ENCODE measurements around the gene OR51S1. TPM values are rescaled to one million over a fixed set of nuclear protein-coding genes. Genes with fewer than 3 reads are reported as not detected.
"Not testable (repeated sequence)": the region's sequence is repeated elsewhere in the genome, so short reads cannot be mapped to it uniquely, and the experiment has no call there.

OR51S1 gene
- total and polyA plus RNA-seq, 5 donors: not detected

DNA sequence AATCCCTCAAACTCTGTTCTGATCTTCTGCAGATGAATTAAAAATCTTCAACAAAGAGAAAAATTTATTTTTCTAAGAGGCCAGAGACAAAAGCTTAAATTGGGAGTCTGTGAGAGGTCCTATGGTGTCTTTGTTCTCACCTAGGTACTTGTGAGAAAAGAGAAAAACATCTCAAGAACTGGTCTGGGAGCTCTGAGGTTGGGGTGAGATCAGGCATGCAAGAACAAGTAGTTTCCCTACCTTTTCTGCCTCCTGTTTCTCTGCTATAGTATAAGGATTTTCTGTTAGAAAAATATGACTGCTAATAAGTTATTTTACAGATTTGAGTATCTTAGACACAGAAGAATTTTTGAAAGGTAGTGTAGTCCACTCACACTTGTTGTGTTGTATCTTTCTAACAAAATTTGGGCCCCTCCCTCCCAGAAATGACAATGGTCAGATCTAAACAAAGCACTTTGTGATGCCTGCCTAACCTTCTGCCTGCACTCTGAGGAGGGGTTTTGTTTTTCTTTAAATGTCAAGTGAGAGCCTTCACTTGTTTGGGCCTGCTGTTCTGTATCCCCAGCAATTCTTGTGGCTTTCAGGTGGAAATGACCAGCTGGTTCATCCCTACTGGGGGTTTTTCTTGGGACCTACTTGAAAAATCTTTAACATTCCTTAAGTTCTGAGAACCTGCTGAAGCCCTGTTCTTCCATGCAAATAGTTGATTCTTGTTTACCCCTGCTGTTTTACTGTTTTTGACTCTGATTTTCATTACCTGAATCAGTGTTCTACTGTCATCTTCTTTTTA, 13.6 kb upstream of the OR51S1 start:
- Histone ChIP-seq H3K27ac (ENCODE audit: low read length) (no peak overlapping the region), H3K4me1 (ENCODE audit: control insufficient read depth, insufficient read depth, low read length) (no peaks in the 10 kb centered on the region), H3K27me3 (ENCODE audit: control insufficient read depth, insufficient read depth) (no peaks in the 10 kb centered on the region), H3K9me3 (ENCODE audit: control insufficient read depth, low read length) (no peaks in the 10 kb centered on the region), H3K4me3 (ENCODE audit: low read length) (no peak overlapping the region)
- intact Hi-C loops (cut with DNase I): no loop called here
- DNase-seq: no peak
- no peak for ATAC-seq

DNA sequence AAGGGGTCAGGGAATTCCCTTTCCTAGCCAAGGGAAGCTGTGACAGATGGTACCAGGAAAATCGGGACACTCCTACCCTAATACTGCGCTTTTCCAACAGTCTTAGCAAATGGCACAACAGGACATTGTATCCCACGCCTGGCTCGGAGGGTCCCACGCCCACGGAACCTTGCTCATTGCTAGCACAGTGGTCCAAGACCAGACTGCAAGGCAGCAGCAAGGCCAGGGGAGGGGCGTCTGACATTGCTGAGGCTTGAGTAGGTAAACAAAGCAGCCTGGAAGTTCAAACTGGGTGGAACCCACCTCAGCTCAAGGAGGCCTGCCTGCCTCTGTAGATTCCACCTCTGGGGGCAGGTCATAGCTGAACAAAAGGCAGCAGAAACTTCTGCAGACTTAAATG, 5.3 kb upstream of the OR51S1 start:
- ATAC-seq; H3K27me3 ChIP-seq (ENCODE audit: control insufficient read depth, insufficient read depth); H3K4me3 ChIP-seq (ENCODE audit: low read length); H3K27ac ChIP-seq (ENCODE audit: low read length); DNase-seq; H3K4me1 ChIP-seq (ENCODE audit: control insufficient read depth, insufficient read depth, low read length); H3K9me3 ChIP-seq (ENCODE audit: control insufficient read depth, low read length); intact Hi-C loops (cut with DNase I): not testable (repeated sequence)
- WGBS: 91% methylated on average over 7 of the region's 7 CpGs

DNA sequence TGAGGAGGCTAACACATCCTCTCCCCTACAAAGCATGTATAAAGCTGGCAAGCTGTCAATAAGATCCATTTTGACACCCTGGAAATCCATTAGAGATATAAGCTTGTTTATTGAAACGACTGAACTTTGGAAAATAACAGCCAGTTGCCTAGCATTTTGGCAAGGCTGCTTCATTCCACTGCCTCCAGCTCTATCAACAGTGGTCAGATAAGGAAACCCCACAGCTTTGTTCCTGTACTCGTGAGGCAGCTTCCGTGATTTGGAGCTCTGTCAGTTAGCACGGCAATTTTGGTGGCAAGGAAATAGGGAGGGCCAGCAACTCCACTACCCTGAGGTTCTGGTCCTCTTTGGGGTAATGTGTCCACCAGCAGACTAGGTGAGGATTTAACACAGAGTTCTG, 2.0 kb upstream of the OR51S1 start:
- ATAC-seq: peak; percentile 96 to 97
- DNase-seq: peak in 2 of 3 donors; percentile 24 to 42
- intact Hi-C loops (cut with DNase I): no loop called here
- 4% methylated on average over 4 of the region's 4 CpGs for WGBS
- Histone ChIP-seq H3K9me3 (ENCODE audit: control insufficient read depth, low read length) (no peaks in the 10 kb centered on the region), H3K4me1 (ENCODE audit: control insufficient read depth, insufficient read depth, low read length) (no peaks in the 10 kb centered on the region), H3K4me3 (ENCODE audit: low read length) (no peak overlapping the region), H3K27ac (ENCODE audit: low read length) (peak overlapping the region; percentile 4), H3K27me3 (ENCODE audit: control insufficient read depth, insufficient read depth) (no peaks in the 10 kb centered on the region)

DNA sequence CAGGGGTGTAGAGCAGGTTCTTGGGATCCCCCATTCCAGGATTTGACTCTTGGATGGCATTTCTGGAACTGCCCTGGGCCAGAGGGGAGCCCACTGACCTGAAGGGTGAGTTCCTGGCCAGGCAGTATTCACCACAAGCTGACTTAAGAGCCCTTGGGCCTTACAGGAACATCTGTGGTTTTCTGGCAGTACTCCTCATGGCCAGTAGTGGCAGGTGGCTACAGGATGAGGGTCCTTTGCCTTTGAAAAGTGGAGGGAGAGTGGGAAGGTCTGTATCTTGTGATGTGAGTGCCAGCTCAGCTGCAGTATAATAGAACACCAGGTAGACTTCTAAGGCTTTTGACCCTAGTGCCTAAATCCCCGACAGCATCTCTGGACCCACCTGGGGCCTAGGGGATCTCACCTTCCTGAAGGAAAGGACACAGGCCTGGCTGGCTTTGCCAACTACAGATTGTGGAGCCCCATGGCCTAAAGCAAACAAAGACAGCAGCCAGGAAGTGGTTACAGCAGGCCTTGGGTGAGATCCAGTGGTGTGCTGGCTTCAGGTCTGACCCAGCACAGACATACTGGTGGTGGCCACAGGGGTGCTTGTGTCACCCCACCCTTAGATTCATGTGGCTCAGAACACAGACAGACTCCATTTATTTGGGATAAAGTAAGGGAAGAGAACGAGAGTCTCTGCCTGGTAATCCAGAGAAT, 9.0 kb downstream of the OR51S1 start:
- ATAC-seq (no peak), DNase-seq (no peak)
- no peaks in the 10 kb centered on the region for H3K4me1 ChIP-seq (ENCODE audit: control insufficient read depth, insufficient read depth, low read length)
- no peak overlapping the region for H3K4me3 ChIP-seq (ENCODE audit: low read length)
- H3K27ac ChIP-seq (ENCODE audit: low read length): no peak overlapping the region
- 82% methylated on average over 2 of the region's 2 CpGs for WGBS
- no peaks in the 10 kb centered on the region for H3K9me3 ChIP-seq (ENCODE audit: control insufficient read depth, low read length)
- no peaks in the 10 kb centered on the region for H3K27me3 ChIP-seq (ENCODE audit: control insufficient read depth, insufficient read depth)
- intact Hi-C loops (cut with DNase I): no loop called here

DNA sequence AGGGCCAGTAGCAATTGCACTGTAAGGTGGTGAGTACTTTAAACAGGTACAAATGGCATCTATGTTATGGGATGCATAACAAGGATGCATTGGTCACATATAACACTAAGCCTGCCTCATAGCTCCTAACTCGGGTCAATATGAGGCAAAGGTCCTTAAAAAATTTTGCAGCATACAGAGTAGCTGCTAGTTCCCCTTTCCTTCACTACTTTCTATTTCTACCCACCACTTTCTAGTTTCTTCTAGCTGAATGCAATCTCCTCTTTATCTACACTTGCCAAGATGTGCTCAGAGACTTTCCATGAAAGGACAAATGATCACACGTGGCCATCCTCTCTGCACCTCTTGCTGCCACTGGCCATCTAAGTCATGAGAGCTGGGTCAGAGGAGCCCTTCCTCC, 18.1 kb downstream of the OR51S1 start:
- intact Hi-C loops (cut with DNase I): no loop called here
- Histone ChIP-seq H3K4me1 (ENCODE audit: control insufficient read depth, insufficient read depth, low read length) (no peaks in the 10 kb centered on the region), H3K4me3 (ENCODE audit: low read length) (no peak overlapping the region), H3K27ac (ENCODE audit: low read length) (no peak overlapping the region), H3K27me3 (ENCODE audit: control insufficient read depth, insufficient read depth) (no peaks in the 10 kb centered on the region), H3K9me3 (ENCODE audit: control insufficient read depth, low read length) (no peaks in the 10 kb centered on the region)
- ATAC-seq (no peak), DNase-seq (no peak)
- 60% methylated on average over 2 of the region's 2 CpGs for WGBS

GRCh38 chr11:4830346-4830745, 18.7 kb downstream of the OR51S1 start:
- Histone ChIP-seq H3K27ac (ENCODE audit: low read length) (no peak overlapping the region), H3K4me3 (ENCODE audit: low read length) (no peak overlapping the region), H3K27me3 (ENCODE audit: control insufficient read depth, insufficient read depth) (no peaks in the 10 kb centered on the region), H3K9me3 (ENCODE audit: control insufficient read depth, low read length) (no peaks in the 10 kb centered on the region), H3K4me1 (ENCODE audit: control insufficient read depth, insufficient read depth, low read length) (no peaks in the 10 kb centered on the region)
- intact Hi-C loops (cut with DNase I): no loop called here
- DNase-seq: no peak
- 74% methylated on average over 1 of the region's 1 CpG for WGBS
- no peak for ATAC-seq

DNA sequence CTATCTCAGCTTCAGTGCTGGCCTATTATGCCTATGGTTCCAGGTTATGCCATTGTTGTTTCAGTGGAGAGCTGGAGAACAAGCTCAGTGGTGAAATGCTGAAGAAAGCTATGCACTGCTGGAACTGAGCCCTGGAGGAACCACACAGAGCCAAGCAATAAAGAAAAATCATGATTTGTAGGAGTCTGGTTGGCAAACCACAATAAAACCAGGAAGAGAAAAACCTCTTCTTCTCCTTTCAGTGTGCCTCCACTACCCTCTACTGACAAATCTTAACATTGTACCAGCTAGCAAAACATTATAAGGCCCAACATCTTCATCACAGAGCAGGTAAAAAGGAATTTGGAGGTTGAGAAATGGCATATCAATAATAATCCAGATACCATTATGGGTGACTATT, 22.6 kb downstream of the OR51S1 start:
- Histone ChIP-seq H3K27me3 (ENCODE audit: control insufficient read depth, insufficient read depth) (no peaks in the 10 kb centered on the region), H3K9me3 (ENCODE audit: control insufficient read depth, low read length) (no peaks in the 10 kb centered on the region), H3K27ac (ENCODE audit: low read length) (no peak overlapping the region), H3K4me1 (ENCODE audit: control insufficient read depth, insufficient read depth, low read length) (no peaks in the 10 kb centered on the region), H3K4me3 (ENCODE audit: low read length) (no peak overlapping the region)
- ATAC-seq (peak in 1 of 2 donors; percentile 19), DNase-seq (no peak)
- intact Hi-C loops (cut with DNase I): loop anchor here in 3 of 4 donors (2.0 to 5.0 kb wide), 2 partner anchors 189 to 190 kb away; partner anchors contain the start of gene OR51D1 (in 3 of the 3)

DNA sequence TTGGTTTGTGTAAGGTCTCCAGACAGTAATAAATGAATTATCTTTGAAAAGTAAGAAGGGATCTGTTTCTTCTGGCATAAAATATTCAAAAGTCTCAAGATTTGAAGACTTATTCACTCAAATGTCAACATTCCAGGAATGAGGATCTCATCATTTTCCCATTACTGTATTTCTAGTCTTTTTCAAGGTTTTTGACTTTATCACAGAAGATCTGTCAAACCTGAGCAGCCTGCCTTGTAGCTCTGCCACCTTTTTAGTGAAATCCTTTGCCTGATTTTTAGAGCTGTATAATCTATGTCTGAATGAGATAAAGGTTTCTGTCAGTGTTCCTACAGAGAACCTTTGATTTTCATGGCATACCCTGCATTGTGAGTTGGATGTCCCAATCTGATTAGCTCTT, 23.9 kb downstream of the OR51S1 start:
- no peak for ATAC-seq
- no peak overlapping the region for H3K4me3 ChIP-seq (ENCODE audit: low read length)
- no peaks in the 10 kb centered on the region for H3K9me3 ChIP-seq (ENCODE audit: control insufficient read depth, low read length)
- no peaks in the 10 kb centered on the region for H3K4me1 ChIP-seq (ENCODE audit: control insufficient read depth, insufficient read depth, low read length)
- no peak for DNase-seq
- intact Hi-C loops (cut with DNase I): loop anchor here in 2 of 4 donors (5.0 kb wide), 1 partner anchor 188 kb away; the partner anchor contains the start of gene OR51D1 (in 2 of the 2)
- no peak overlapping the region for H3K27ac ChIP-seq (ENCODE audit: low read length)
- H3K27me3 ChIP-seq (ENCODE audit: control insufficient read depth, insufficient read depth): no peaks in the 10 kb centered on the region

DNA sequence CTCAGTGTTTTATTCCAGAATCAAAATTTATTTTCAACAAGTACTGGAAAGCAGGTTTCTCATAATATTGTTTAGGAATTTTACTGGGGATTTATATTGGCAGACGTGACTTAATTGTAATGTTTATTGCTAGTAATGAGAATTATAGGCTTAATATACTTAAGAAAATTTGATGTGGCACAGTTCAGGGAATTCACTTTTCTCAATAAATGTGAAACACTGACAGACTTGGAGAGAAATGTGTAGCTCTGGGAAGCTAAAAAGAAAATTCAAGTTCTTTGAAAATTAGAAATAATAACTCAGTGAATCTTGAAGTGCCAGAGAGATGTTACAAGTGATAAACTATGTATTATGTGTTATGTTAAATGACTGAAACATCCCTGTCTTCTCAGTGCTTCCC, 28.0 kb downstream of the OR51S1 start, which contains the start of gene OR51F2:
Gene OR51F2 (plus strand): TSS at position 301 of the 400 bp plus-strand sequence. CDS start 101 bp downstream, outside the sequence.
- ATAC-seq: no peak
- Histone ChIP-seq H3K27ac (ENCODE audit: low read length) (no peak within 1 kb of the TSS), H3K4me3 (ENCODE audit: low read length) (no peak within 1 kb of the TSS), H3K9me3 (ENCODE audit: control insufficient read depth, low read length) (no peaks in the 10 kb centered on the region), H3K4me1 (ENCODE audit: control insufficient read depth, insufficient read depth, low read length) (no peaks in the 10 kb centered on the region), H3K27me3 (ENCODE audit: control insufficient read depth, insufficient read depth) (no peaks in the 10 kb centered on the region)
- intact Hi-C loops (cut with DNase I): no loop called here
- WGBS: 75% methylated on average over 1 of the region's 1 CpG
- DNase-seq: no peak

- Histone ChIP-seq H3K9me3 (ENCODE audit: control insufficient read depth, low read length) (no peaks in the 10 kb centered on the region), H3K4me3 (ENCODE audit: low read length) (no peak overlapping the region), H3K4me1 (ENCODE audit: control insufficient read depth, insufficient read depth, low read length) (no peaks in the 10 kb centered on the region), H3K27me3 (ENCODE audit: control insufficient read depth, insufficient read depth) (no peaks in the 10 kb centered on the region), H3K27ac (ENCODE audit: low read length) (no peak overlapping the region)
- intact Hi-C loops (cut with DNase I): no loop called here
- DNase-seq: no peak
- no peak for ATAC-seq
- 48% methylated on average over 2 of the region's 2 CpGs for WGBS
Observed at GRCh38 chr11:4809246-4809645, 39.8 kb downstream of the OR51S1 start.

DNA sequence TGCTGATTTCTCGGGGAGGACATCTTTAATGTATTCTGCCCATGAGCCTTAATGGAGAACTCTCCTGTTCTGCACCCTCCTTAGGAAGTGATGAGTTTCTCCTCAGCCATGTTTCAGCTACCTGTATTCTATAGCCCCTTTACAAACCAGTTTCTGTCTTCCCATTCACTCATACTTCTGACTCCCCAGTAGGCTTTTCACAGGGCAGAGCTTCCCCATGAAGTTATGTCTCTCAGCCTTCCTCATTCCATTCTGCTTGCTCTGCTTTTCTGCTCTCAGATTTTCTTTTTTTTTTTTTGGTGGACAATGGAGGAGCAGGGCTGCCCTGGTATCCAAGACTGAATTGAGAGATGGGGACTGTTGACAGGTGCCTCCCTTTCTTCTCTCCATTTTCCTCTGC, 40.5 kb downstream of the OR51S1 start:
- Histone ChIP-seq H3K9me3 (ENCODE audit: control insufficient read depth, low read length) (no peaks in the 10 kb centered on the region), H3K4me1 (ENCODE audit: control insufficient read depth, insufficient read depth, low read length) (no peaks in the 10 kb centered on the region), H3K27ac (ENCODE audit: low read length) (no peak overlapping the region), H3K4me3 (ENCODE audit: low read length) (no peak overlapping the region), H3K27me3 (ENCODE audit: control insufficient read depth, insufficient read depth) (no peaks in the 10 kb centered on the region)
- DNase-seq (no peak), ATAC-seq (no peak)
- 68% methylated on average over 1 of the region's 1 CpG for WGBS
- intact Hi-C loops (cut with DNase I): no loop called here

All from right cardiac atrium (tissue), 5 donors.